Epidermal melanocyte (primary cell): ENCODE measurements around the gene CALCR.

Experiments
- DNase-seq: peaks from one replicate; pipeline ENCODE4 v3.0.0; 2011; ENCODE audit warnings: low spot score; ENCODE audit not compliant: insufficient read length

The CALCR gene

DNA sequence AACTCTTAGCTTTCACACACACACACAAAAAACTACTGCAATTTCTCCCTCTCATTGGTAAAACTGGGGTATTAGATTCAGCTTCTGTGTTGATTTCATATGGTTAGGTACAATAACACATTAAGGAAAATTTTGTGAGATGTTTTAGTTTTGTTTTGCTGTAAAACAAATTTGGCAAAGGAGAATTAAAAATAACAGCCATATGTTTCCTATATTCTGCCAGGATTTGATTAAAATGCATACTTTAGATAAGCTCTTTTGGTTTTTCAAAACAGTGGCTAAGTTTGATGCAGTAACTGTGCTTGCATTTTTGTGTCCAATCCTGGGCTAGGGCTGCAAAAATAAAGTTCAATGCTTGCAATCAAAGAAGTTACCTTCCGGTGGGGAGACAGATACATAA, 126.3 kb downstream of the CALCR start:
- no peak for DNase-seq

- DNase-seq = no peak
Observed at GRCh38 chr7:93447509-93447908, 127.0 kb downstream of the CALCR start.

DNA sequence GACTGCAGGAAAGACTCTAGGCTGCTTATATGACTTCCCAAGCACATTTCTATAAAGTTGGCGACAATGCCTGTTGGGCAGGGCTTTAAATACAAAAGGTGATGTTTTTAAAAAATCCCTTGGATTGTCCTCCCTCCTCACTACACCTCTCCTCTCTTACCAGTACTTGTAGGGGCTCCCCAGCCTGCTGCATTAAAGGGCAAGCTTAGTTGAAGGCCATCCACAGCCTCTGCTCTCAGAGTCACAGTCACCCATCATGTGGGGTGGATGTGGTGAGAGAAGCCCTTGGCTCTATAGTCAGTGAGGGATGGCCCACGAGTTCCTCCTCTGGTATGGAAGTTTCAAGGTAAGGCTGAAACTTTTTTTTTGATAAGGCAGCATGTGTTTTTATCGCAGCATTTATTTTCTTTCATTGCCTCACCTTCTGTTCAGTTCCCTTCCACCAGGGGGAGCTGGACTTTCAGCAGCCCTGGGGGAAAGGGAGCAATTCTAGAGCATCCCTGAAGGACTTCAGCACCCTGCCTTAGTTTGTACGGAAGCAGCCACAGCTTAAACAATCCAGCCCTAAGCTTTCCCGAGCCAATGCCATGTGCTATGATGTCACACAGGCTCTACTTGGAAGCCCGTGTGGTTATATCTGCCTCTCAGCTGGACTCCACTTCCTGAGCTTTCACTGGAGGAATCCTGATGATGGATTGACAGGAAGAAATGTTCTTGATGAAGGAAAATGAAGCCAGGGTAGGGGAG, 131.9 kb downstream of the CALCR start:
- no peak for DNase-seq

- no peak for DNase-seq
Observed at GRCh38 chr7:93435791-93436190, 138.7 kb downstream of the CALCR start.

DNA sequence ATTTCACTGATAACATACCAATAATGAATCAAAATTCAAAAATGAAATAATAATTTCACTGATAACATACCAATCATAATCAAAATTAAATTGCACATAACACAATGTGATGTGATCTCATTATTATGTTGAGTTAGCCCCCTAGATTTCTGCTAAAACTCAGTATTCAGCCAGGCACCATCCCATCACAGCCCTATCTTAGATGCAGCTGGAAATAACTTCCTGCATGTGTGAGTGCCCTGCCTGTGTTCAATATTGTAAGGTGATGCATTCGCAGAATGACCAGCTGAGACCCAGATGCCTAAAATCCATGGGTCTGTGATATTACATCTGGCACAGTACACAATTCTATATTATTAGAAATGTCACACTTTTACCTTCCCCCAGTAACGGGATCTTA, 142.4 kb downstream of the CALCR start:
- no peak for DNase-seq

- no peak for DNase-seq
Observed at GRCh38 chr7:93430917-93431588, 143.5 kb downstream of the CALCR start.

DNA sequence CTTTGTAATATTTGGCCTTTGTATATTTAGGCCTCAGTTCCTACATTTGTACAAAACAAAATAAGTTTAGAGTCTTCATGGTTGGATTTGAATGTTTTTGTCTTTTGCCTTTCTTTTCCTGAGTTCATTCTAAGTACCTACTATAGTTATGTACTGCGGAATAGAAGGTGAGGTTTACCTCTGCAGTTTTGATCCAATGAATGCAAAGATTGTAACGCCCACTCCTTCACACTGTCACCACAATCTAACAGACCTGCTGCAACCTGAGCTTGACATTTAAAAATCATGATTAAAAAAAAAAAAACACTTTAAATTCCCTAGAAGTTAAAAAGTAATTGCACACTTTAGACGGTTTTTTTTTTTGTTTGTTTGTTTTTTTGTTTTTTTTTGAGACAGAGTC, 145.0 kb downstream of the CALCR start:
- no peak for DNase-seq

- no peak for DNase-seq
Observed at GRCh38 chr7:93427107-93427506, 147.4 kb downstream of the CALCR start.

DNA sequence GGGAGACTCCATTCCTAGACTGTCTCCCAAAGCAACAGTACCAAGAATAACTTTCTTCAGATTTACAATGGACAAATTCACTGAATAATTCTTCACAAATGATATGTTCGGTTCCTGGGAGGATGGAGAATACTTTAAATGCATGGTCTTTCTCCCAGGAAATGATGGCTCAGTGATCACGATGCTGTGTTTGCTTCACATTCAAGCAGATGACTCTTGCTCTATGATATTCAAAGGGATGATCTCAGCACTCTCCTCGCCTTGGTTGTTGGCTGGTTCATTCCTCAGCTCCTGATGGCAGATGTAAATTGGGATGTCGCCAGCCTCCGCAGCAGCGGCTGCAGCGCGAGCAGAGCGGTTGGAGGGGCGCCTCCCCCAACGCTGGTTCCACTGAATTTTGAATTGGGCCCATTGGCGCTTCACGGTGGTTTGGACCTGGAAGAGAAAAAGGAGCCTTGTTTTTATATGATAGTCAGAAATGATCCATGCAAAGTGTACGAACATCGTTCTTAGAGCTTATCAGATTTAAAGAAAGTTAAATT, 148.3 kb downstream of the CALCR start:
- no peak for DNase-seq

DNA sequence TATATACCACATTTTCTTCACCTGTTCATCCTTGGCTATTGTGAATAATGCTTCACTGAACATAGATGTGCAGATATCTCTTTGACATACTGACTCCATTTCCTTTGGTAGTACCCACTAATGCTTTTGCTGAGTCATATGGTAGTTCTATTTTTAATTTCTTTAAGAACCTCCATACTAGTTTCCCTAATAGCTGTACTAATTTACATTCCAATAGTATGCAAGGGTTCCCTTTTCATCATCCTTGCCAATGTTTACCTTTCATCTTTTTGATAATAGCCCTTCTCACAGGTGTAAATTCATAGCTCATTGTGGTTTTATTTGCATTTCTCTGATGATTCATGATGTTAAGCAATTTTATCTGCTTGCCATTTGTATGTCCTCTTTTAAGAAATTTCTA, 159.9 kb downstream of the CALCR start:
- no peak for DNase-seq

GRCh38 chr7:93409324-93409723, 165.2 kb downstream of the CALCR start:
- DNase-seq = no peak

GRCh38 chr7:93407239-93407638, 167.3 kb downstream of the CALCR start:
- DNase-seq = no peak

- DNase-seq = no peak
Observed at GRCh38 chr7:93402944-93403343, 171.6 kb downstream of the CALCR start.

DNA sequence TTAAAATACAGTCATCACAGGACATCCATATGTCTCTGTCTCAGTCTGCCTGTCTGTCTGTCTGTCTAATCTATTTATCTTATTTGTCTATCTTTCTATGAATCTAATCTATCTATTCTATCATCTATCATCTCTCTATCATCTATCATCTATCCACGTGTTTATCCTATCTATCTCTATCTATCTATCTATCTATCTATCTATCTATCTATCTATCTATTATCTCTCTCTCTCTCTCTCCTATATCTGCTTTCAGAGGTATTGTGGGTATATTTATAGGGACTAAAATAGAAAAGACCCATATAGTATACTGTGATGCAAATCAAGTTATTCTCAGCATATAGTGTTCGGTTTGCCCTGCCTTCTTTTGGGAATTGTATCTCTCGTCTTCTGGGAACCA, 174.9 kb downstream of the CALCR start:
- no peak for DNase-seq

GRCh38 chr7:93392984-93393383, 181.5 kb downstream of the CALCR start:
- no peak for DNase-seq

DNA sequence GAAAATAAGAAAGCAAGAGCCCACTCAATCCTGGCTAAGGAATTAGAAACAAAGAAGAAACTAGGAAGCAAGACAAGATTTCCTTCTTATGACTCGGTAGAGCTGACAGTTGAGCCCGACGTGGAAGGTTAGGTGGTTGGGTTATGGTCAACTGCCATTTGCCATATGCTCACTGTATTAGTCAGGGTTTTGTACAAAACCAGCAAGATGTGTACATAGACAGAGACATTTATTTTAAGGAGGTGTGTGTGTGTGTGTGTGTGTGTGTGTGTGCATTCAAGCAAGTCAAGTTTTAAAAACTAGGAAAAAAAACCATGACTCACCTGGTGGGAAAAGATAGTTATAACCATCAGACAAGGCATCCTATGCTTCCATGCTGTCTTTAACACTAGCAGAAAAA, 183.9 kb downstream of the CALCR start:
- no peak for DNase-seq

DNA sequence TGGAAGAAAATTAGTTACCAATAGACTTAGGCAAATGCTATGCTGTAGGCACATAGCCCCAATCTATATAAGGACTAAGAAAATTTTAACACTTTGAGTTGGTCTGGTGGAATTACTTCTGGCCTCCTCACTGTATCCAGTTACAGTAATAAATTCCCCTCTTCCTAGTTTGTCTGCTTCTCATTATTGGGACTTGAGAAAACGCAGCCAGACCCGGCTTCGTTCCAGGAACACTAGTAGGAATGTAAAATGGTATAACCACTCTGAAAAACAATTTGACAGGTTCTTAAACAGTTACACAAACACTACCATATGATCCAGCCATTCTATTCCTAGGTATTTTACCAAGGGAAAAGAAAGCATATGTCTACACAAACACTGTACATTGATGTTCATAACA, 192.2 kb downstream of the CALCR start:
- DNase-seq = no peak

DNA sequence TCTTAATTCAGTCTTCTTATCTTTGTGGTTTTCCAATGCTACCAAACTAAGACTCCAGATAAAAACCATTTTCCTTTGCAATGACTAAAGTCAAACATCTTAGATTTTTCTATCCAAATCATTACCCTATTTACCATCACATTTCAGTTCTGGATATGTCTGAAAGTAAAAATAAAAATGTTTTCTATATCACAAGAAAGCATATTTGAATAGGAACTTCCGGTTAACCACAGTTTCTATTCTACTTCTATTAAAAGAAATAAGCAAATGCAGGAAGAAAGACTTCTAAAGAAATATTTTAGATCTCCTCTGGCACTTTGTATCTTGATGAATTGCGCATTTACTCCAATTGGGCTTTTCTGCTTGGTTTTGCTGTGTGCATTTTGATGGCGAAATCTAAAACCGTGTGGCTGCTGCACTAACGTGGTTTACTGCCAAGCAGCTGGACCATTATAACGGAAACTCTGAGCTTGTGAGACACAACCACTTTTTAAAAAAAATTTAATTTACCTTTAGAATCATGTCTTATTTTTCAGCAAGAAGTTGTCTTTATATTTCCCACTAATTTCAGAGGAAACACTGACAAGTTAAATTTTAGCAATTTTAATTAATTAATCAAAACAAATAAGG, 196.3 kb downstream of the CALCR start:
- no peak for DNase-seq

DNA sequence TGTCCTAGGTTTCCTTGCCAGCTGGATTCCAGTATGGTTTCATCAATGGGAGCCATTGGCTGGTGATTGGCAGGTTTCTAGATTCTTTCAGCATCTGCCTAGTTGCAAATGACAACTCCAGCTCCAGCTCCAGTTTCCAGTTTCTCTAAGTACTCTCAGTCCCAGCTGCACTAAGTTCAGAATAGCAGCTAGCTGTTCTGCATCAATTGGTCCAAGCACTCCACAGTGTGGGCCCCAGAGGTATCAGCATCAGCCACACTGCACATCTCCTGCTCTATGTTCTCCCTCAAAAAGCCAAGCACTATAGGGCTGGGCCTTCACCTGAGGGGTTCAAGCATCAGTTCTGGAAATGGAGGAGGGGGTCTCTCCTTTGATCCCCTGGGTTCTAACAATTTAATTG, 198.9 kb downstream of the CALCR start:
- DNase-seq = no peak
